DMS53 (cell line): ENCODE data around the gene CYP4F12.

ENCODE experiments used
- DNase-seq: peaks from one replicate; lab custom pipeline; 2025; lab: John Stamatoyannopoulos, UW

The CYP4F12 gene

GRCh38 chr19:15715642-15716041 lies 42.8 kb downstream of the CYP4F12 start:
- no peak for DNase-seq

GRCh38 chr19:15717809-15718208 lies 44.9 kb downstream of the CYP4F12 start:
- no peak for DNase-seq

GRCh38 chr19:15721268-15721667 lies 48.4 kb downstream of the CYP4F12 start:
- DNase-seq = no peak

- DNase-seq = no peak
Measured at GRCh38 chr19:15722956-15723355, 50.1 kb downstream of the CYP4F12 start.

GRCh38 chr19:15727724-15728123 lies 54.8 kb downstream of the CYP4F12 start, which contains the start of gene OR10H2:
TSS of gene OR10H2 (plus strand) at chr19:15728024. CDS start at chr19:15728044, 20 bp downstream.
- no peak for DNase-seq

- no peak for DNase-seq
Measured at GRCh38 chr19:15730538-15730937, 57.7 kb downstream of the CYP4F12 start.

GRCh38 chr19:15732388-15732787 lies 59.5 kb downstream of the CYP4F12 start:
- no peak for DNase-seq

GRCh38 chr19:15733895-15734294 lies 61.0 kb downstream of the CYP4F12 start:
- DNase-seq = no peak

- DNase-seq = no peak
Measured at GRCh38 chr19:15737722-15738121, 64.8 kb downstream of the CYP4F12 start, which contains the start of gene OR10H3. TSS of gene OR10H3 (plus strand) at chr19:15737985. CDS start at chr19:15741393, 3,408 bp downstream.

- no peak for DNase-seq
Measured at GRCh38 chr19:15740785-15741184, 67.9 kb downstream of the CYP4F12 start.
